HEK293 (cell line): ENCODE measurements around the gene GDPGP1.

Experiments used
- CTCF ChIP-seq: fragments of 450-650 bp; formaldehyde crosslinking; IDR thresholded peaks from 2 replicates; pipeline ENCODE4 v1.5.1; 2016; ENCODE audit warnings: missing biosample characterization, missing genetic modification characterization
- TSHZ1 ChIP-seq: fragments of 450-650 bp; formaldehyde crosslinking; IDR thresholded peaks from 2 replicates; pipeline ENCODE4 v1.5.1; 2016; ENCODE audit warnings: missing biosample characterization, missing genetic modification characterization, borderline replicate concordance

- TF ChIP-seq TSHZ1 (tag by site-specific recombination) (no peak), CTCF (no peak)
Observed at GRCh38 chr15:90266485-90266884, 32.5 kb downstream of the GDPGP1 start.
